Stimulated activated effector memory CD8-positive, alpha-beta T cell treated with anti-CD3 and anti-CD28 coated beads, Interleukin-12 subunit alpha, Interleukin-12 subunit beta, amount 100 ng/mL, for 72 hours (primary cell): ENCODE measurements around the gene MFSD11.
"Not testable (repeated sequence)": the region's sequence is repeated elsewhere in the genome, so short reads cannot be mapped to it uniquely, and the experiment has no call there.

Experiments used
- ATAC-seq: fragments of 150-1000 bp; cut with Tn5 transposase; 2 replicates; pipeline ENCODE4 v1.10.0; 2021
- DNase-seq, 2 donors: peaks; one replicate each; pipeline ENCODE4 v3.0.0; 2021 to 2022; ENCODE audit warnings: low spot score in 2 of 2
- H3K27ac Mint-ChIP-seq: one replicate; pipeline ENCODE4 v1.8.0; 2022; ENCODE audit warnings: mild to moderate bottlenecking, mixed read lengths
- H3K36me3 Mint-ChIP-seq: one replicate; pipeline ENCODE4 v1.8.0; 2022; ENCODE audit warnings: mild to moderate bottlenecking, mixed read lengths
- H3K4me1 Mint-ChIP-seq: one replicate; pipeline ENCODE4 v1.8.0; 2022; ENCODE audit warnings: mixed read lengths
- H3K4me3 Mint-ChIP-seq: one replicate; pipeline ENCODE4 v1.8.0; 2022; ENCODE audit warnings: mild to moderate bottlenecking, mixed read lengths
- H3K9me3 Mint-ChIP-seq: one replicate; pipeline ENCODE4 v1.8.0; 2022; ENCODE audit warnings: mixed read lengths

Gene MFSD11

DNA sequence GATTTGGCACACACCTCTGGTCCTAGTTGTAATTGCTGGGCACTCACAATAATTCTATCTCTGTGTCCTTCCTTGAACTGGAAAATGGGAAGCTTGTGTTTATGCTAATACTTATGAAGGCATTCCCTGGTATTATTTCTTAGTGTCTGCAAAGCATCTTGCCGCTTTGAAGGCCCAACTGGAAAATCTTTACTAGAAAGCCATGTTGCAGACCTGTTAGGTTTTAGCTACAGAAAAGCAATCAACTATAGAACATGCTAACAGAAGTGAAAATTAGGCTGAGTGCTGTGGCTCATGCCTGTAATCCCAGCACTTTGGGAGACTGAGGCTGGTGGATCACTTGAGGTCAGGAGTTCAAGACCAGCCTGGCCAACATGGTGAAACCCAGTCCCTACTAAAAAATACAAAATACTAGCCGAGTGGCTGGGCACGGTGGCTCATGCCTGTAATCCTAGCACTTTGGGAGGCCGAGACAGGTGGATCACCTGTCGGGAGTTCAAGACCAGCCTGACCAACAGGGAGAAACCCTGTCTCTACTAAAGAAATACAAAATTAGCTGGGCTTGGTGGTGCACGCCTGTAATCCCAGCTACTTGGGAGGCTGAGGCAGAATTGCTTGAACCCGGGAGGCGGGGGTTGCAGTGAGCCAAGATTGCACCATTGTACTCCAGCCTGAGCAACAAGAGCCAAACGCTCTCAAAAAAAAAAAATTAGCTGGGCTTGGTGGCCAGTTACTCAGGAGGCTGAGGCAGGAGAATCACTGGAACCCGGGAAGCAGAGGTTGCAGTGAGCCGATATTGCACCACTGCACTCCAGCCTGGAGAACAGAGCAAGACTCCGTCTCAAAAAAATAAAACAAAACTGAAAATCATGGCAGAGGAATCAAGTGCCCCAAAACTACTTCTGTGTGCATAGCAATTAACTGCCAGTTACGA is 5.9 kb upstream of the MFSD11 start:
- Mint-ChIP-seq H3K4me3 (peak overlapping the region; percentile 93), H3K4me1 (peaks cover 41% of the 10 kb centered on the region), H3K36me3 (peaks cover 100% of the 10 kb centered on the region), H3K27ac (peak overlapping the region; percentile 99)
- DNase-seq, ATAC-seq, H3K9me3 Mint-ChIP-seq: not testable (repeated sequence)

DNA sequence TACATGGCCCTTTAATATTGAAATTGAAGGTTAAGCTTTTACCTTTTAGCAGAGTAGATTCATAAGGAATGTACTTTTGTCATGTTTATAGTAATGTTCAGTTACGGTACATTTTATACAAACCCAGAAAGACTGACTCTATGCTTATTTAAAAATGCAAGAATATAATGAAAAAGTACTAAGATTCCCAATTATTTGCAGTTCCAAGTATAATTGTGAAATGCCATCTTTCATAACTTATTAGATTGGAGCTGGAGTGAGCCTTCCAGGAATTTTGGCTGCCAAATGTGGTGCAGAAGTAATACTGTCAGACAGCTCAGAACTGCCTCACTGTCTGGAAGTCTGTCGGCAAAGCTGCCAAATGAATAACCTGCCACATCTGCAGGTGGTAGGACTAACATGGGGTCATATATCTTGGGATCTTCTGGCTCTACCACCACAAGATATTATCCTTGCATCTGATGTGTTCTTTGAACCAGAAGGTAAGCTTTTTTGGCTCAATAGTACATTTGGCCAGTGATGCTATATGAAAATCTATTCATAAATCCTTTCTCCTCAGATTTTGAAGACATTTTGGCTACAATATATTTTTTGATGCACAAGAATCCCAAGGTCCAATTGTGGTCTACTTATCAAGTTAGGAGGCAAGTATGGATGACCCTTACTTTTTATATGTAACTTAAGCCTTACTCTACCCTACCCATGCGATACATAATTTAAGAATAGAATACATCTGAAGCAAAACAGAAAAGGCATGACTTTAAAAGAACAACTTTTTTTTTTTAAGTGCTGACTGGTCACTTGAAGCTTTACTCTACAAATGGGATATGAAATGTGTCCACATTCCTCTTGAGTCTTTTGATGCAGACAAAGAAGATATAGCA is 4.9 kb upstream of the MFSD11 start:
- peaks cover 100% of the 10 kb centered on the region for H3K36me3 Mint-ChIP-seq
- no peaks in the 10 kb centered on the region for H3K9me3 Mint-ChIP-seq
- H3K4me3 Mint-ChIP-seq: peak overlapping the region; percentile 93
- peaks cover 34% of the 10 kb centered on the region for H3K4me1 Mint-ChIP-seq
- no peak for ATAC-seq
- DNase-seq: no peak
- H3K27ac Mint-ChIP-seq: peak overlapping the region; percentile 99

DNA sequence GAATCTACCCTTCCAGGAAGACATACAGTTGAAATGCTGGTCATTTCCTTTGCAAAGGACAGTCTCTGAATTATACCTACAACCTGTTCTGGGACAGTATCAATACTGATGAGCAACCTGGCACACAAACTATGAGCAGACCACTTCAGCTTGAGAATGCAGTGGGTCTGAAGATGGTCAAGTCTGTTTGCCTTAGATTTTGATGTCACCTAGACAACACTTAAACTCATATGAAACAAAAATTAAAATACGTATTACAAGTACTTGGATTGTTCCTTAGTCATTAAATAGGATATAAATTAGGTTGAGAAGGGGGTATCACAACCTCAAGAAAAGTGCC is 4.3 kb upstream of the MFSD11 start:
- peaks cover 39% of the 10 kb centered on the region for H3K4me1 Mint-ChIP-seq
- H3K9me3 Mint-ChIP-seq: no peaks in the 10 kb centered on the region

DNA sequence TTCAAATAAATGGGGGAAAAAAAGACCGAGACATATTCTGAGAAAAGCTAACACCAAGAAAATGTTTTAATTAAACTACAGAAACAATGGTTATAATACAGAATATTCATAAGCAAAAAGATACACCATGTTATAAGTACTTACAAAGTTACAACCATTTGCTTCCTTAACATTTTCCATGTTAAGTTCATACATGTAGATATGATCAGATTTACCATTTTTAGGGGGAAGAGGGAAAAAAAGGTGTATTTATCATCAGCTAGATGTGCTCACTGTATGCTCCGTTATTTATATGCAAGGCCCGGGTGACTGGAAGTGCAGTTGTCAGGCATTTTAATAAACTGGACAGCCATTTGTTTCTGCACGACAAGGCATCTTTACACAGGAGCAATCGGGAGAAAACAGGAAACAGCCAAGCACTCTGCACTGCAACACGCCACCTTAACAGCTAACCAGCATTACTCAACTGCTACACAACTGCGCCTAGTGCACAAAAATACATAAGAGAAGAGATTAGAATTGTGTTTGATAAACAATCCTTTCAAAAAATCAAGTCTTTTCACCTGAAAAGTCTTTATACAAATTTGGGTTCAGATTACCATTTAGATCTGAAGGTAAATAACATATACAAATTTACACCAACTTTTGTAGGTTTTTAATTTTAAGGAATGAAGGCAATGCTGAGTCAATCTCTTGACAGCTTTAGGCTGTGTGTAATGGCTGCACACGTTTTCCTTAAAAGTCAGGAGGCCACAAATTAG is 3.7 kb upstream of the MFSD11 start:
- peak overlapping the region; percentile 93 for H3K4me3 Mint-ChIP-seq
- DNase-seq (no peak), ATAC-seq (no peak)
- H3K4me1 Mint-ChIP-seq: peaks cover 44% of the 10 kb centered on the region
- H3K9me3 Mint-ChIP-seq: no peaks in the 10 kb centered on the region
- peaks cover 97% of the 10 kb centered on the region for H3K36me3 Mint-ChIP-seq
- H3K27ac Mint-ChIP-seq: peak overlapping the region; percentile 99

More for the DNA sequence above, 4.3 kb upstream of the MFSD11 start:
- ATAC-seq (no peak), DNase-seq (no peak)
- peak overlapping the region; percentile 99 for H3K27ac Mint-ChIP-seq
- peaks cover 100% of the 10 kb centered on the region for H3K36me3 Mint-ChIP-seq
- peak overlapping the region; percentile 93 for H3K4me3 Mint-ChIP-seq

DNA sequence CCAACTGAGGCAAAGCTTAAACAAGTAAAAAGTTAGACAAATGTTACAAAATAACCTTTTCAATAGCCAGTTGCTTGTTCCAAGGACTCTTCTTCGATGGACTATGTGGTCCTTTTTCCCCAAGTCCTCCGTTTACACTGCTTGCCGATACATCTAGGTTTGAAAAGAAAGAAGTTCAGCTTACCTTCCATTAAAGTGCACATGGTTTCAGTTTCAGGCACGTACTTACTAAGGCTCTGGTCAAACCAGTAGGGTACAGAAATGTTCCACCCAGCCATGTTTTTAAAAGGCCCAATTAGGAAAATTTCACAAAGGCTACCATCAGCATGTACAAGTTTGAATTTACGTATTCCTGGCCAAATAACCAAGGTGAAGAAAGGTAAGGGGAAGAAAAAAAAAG is 2.9 kb upstream of the MFSD11 start:
- DNase-seq: no peak
- Mint-ChIP-seq H3K4me1 (peaks cover 37% of the 10 kb centered on the region), H3K9me3 (no peaks in the 10 kb centered on the region), H3K4me3 (peak overlapping the region; percentile 93), H3K36me3 (peaks cover 89% of the 10 kb centered on the region), H3K27ac (peak overlapping the region; percentile 99)
- ATAC-seq: no peak

DNA sequence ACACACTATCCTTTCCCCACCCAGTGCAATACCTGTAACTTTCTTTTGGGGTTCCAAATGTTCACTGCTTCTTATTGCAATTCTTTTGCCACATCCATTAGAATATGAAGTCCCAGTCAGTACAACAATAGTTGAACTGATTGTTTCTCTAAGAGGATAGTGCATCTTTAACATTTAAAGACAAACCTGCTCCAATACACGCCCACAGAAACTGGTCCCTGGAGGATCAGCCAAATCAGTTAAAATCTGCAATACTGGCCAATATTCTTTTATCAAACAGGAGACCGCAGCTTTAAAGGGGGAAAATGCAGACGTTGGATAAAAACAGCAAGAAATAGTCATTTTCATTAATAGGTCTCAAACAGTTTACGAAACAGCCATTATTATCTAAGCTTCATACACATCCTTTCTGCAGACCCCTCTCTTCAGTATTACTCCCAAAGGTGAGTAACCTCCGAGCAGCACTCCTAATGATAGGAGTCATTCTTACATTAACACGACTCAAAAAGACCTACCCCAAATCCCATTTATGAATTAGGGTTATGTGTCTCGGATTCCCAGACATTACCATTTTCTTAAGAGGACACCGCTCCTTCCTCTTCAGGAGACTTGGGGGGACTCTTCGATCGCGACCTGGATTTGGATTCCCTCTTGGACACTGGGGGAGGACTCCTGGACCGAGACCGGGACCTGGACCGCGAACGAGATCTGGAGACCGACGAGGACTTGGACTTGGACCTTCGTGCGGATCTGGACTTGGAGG is 2.2 kb upstream of the MFSD11 start:
- H3K36me3 Mint-ChIP-seq: peaks cover 84% of the 10 kb centered on the region
- no peaks in the 10 kb centered on the region for H3K9me3 Mint-ChIP-seq
- H3K4me1 Mint-ChIP-seq: peaks cover 37% of the 10 kb centered on the region
- peak overlapping the region; percentile 99 for H3K27ac Mint-ChIP-seq
- peak overlapping the region; percentile 93 for H3K4me3 Mint-ChIP-seq
- DNase-seq: no peak
- no peak for ATAC-seq

DNA sequence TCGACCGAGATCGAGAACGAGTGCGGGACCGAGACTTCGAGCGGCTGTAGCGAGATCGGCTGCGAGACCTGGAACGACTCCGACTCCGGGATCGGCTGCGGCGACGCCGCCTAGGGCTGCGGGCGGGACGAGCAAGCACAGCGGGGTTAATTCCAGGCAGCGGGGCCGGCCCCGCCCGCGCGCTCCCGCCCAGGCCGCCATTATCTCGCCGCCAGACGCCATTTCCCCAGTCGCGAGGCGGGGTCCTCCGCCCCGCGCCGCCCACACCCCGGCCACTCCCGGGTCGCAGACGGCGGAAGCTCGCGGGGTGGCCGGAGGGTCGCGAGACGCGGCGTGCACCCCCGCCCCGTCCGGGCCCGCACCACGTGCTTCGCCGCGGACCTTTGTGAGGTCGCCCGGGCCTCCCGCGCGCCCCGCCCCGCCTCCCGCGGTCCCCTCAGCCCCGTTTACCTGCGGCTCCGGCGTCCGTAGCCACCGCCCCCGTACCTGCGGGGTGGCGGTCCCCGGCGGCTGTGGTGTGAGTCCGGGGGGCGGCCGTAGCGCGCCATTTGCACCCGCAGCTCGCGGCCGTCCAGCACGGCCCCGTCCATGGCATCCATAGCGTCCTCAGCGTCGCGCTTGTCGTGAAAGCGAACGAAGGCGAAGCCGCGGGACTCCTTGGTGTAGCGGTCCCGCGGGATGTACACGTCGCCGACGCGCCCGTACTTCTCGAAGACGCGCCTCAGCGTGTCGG is 1.4 kb upstream of the MFSD11 start:
- Mint-ChIP-seq H3K4me3 (peak overlapping the region; percentile 93), H3K27ac (peak overlapping the region; percentile 99), H3K9me3 (no peaks in the 10 kb centered on the region), H3K4me1 (peaks cover 37% of the 10 kb centered on the region), H3K36me3 (peaks cover 84% of the 10 kb centered on the region)
- ATAC-seq (peak; percentile 11), DNase-seq (peak; percentile 51 to 79)

DNA sequence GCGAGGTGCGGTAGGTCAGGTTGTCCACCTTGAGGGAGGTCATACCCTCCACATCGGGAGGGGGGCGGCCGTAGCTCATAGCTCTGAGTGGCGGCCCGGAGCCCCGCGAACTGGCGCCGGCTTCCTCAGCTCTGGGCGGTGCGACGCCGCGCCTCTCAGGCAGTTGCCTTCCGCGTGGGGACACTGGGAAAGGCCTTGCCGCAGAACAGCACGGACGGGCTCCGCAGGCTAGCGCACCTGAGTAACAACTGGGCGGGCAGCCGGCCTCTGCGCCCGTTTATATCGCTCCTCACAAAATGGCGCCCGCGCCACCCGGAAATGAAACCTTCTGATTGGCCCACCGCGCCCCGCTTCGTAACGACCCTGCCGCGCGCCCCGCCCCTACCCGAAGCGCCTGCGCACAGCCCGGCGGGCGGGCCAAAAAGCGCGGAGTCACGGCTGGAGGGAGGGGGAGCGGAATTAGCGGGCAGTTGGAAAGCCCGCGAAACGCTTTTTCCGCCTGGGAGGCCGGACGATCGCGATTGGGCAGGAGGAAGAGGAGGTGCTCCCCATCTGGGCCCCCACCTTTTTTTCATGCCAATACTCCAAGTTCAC is 740 bp upstream of the MFSD11 start, which contains the start of gene SRSF2:
TSS of gene SRSF2 (minus strand) at position 250 of the 594 bp plus-strand sequence. CDS start at position 79, 171 bp downstream.
- H3K36me3 Mint-ChIP-seq: peaks cover 84% of the 10 kb centered on the region
- DNase-seq: peak; percentile 98 to 99
- no peaks in the 10 kb centered on the region for H3K9me3 Mint-ChIP-seq
- H3K4me1 Mint-ChIP-seq: peaks cover 37% of the 10 kb centered on the region
- H3K27ac Mint-ChIP-seq: peak within 1 kb of the TSS; percentile 99
- H3K4me3 Mint-ChIP-seq: peak within 1 kb of the TSS; percentile 93
- peak; percentile 80 for ATAC-seq

DNA sequence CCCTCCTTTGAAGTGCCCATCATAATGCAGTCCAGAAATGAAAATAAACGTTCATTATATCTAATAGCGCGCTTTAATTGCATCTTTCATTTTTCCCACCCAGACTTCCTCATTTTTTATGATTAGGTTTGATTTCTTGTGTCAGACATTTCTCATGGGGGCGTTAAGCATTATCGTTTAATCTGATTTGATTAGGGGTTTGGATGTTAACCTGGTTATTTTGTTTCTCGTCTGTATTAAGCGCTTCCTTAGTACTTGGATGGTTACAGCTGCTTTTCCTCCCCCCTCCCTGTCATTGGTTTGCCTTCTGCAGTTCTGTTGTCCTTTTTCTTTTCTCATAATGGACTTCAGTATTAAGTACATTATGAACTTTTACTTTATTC is 540 bp downstream of the MFSD11 start:
- Mint-ChIP-seq H3K4me3 (peak overlapping the region; percentile 93), H3K27ac (peak overlapping the region; percentile 99), H3K9me3 (no peaks in the 10 kb centered on the region), H3K36me3 (peaks cover 83% of the 10 kb centered on the region), H3K4me1 (peaks cover 32% of the 10 kb centered on the region)
- DNase-seq (no peak), ATAC-seq (no peak)

DNA sequence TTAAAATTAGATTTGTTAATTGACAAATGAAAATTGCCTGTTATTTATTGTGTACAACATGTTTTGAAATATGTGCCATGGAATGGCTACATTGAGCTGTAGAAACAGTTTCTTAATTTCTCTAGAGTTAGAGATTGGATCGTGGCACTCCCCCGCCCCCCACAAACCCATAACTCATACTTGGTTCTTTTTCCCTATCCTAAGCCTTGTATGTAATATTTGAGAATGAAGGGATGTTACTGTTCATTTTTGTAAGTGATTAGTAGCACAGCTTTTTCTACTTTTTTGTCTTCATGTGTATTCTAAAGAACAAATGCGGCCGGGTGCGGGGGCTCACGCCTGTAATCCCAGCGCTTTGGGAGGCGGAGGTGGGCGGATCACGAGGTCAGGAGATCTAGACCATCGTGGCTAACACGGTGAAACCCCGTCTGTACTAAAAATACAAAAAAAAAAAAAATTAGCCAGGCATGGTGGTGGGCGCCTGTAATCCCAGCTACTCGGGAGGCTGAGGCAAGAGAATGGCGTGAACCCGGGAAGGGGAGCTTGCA is 1.7 kb downstream of the MFSD11 start:
- H3K4me3 Mint-ChIP-seq, ATAC-seq, DNase-seq, H3K27ac Mint-ChIP-seq, H3K9me3 Mint-ChIP-seq: not testable (repeated sequence)
- peaks cover 20% of the 10 kb centered on the region for H3K4me1 Mint-ChIP-seq
- H3K36me3 Mint-ChIP-seq: peaks cover 83% of the 10 kb centered on the region

DNA sequence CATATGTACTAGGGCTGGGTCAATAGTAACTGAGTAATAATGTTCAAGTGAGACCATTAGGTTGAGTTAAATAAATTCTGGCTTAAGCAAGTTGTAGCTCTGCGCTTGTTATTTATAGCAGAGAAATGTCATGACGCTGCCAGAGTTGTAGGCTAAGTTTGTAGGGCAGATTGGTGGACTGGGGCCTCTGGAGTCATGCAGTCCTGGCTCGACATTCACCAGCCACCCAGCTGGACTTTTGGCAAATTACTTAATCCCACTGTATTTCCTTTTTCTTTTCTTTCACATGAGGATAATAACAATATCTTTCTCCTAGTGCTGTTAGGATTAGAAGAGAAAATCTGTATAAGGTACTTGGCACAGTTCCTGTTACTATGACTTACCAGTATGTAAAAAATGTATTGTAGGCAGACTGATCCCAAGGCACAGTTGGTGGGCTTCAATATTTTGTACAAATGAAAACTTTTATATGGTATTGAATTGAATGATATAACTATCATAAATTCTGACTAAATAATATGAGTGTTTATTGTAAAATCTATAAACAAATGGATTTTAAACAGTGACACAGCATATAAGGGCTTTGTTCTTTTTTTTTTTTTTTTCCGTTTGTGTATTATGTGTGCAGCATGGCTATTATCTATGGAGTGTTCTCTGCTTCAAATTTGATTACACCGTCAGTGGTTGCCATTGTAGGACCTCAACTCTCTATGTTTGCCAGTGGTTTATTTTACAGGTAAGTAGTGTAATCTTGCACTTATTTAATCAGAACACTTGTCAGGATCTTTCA is 2.6 kb downstream of the MFSD11 start:
- no peak overlapping the region for H3K4me3 Mint-ChIP-seq
- DNase-seq: no peak

DNA sequence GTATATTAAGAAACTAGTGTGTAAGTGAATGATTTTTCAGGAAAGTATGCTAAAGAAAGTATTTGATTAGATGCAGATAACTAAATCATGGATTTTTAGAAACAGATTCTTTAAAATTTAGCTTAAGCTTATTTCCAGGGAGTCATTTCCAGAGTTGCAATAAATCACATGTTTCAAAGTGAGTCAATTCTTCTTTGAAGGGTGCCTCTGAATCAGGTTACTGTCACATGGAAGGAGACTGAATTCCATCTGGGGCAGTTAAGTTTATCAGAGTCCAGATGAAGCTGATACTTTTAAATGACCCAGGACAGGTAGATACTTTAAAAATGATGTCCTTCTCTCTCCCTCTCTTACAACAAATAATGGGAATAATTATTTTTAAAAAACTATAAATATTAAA is 5.0 kb downstream of the MFSD11 start:
- no peaks in the 10 kb centered on the region for H3K9me3 Mint-ChIP-seq
- ATAC-seq (peak; percentile 62), DNase-seq (no peak)
- peaks cover 65% of the 10 kb centered on the region for H3K36me3 Mint-ChIP-seq
- no peak overlapping the region for H3K4me3 Mint-ChIP-seq
- peaks cover 23% of the 10 kb centered on the region for H3K4me1 Mint-ChIP-seq
- H3K27ac Mint-ChIP-seq: no peak overlapping the region

More for the DNA sequence above, 2.6 kb downstream of the MFSD11 start:
- ATAC-seq: no peak
- H3K9me3 Mint-ChIP-seq: no peaks in the 10 kb centered on the region
- H3K36me3 Mint-ChIP-seq: peaks cover 83% of the 10 kb centered on the region
- H3K4me1 Mint-ChIP-seq: peaks cover 17% of the 10 kb centered on the region
- no peak overlapping the region for H3K27ac Mint-ChIP-seq
